Fibroblast of lung (primary cell): Measurements from ENCODE around the gene TADA2A. TPM values are rescaled to one million over a fixed set of nuclear protein-coding genes. Genes with fewer than 3 reads are reported as not detected.

ENCODE experiments used
- DNase-seq, 2 donors: peaks; one replicate each; pipeline versions ENCODE4 v3.0.0 to v3.0.0-alpha.2; 2010; ENCODE audit warnings: low read depth in 2 of 2
- H2AFZ ChIP-seq: 2 replicates; pipeline ENCODE4 v1.5.1; 2012; ENCODE audit warnings: low read length, control low read depth, inconsistent platforms
- H3K27ac ChIP-seq: 2 replicates; pipeline ENCODE4 v1.5.1; 2011; ENCODE audit warnings: low read length, control low read depth; ENCODE audit not compliant: insufficient read depth
- H3K27me3 ChIP-seq: 2 replicates; pipeline ENCODE4 v1.5.1; 2011; ENCODE audit warnings: mild to moderate bottlenecking, low read length; ENCODE audit not compliant: control insufficient read depth, insufficient read depth
- H3K36me3 ChIP-seq: 2 replicates; pipeline ENCODE4 v1.5.1; 2011; ENCODE audit warnings: low read length; ENCODE audit not compliant: control insufficient read depth, insufficient read depth
- H3K4me1 ChIP-seq: 2 replicates; pipeline ENCODE4 v1.5.1; 2011; ENCODE audit warnings: low read length; ENCODE audit not compliant: control insufficient read depth, insufficient read depth; ENCODE audit errors: extremely low read depth
- H3K4me2 ChIP-seq: 2 replicates; pipeline ENCODE4 v1.5.1; 2011; ENCODE audit warnings: low read length, control low read depth; ENCODE audit not compliant: insufficient read depth; ENCODE audit errors: extremely low read depth
- H3K4me3 ChIP-seq, 4 experiments: fragments of 200-600 bp in 1 of 4; sonication (generic) in 1 of 4; replicated peaks in 1 of 4; 2 replicates each; pipeline ENCODE4 v1.5.1; 2011 to 2016; ENCODE audit warnings: low read length in 4 of 4, low read depth in 3 of 4, mild to moderate bottlenecking in 3 of 4, control low read depth in 2 of 4, inconsistent platforms in 1 of 4, mixed read lengths in 1 of 4; ENCODE audit not compliant: insufficient read depth in 1 of 4; ENCODE audit errors: control extremely low read depth in 1 of 4
- H3K79me2 ChIP-seq: 2 replicates; pipeline ENCODE4 v1.5.1; 2012; ENCODE audit warnings: mild to moderate bottlenecking, low read length, inconsistent platforms; ENCODE audit not compliant: control insufficient read depth, insufficient read depth
- H3K9ac ChIP-seq: 2 replicates; pipeline ENCODE4 v1.5.1; 2011; ENCODE audit warnings: mild to moderate bottlenecking, low read length, control low read depth; ENCODE audit not compliant: insufficient read depth
- H3K9me3 ChIP-seq: 2 replicates; pipeline ENCODE4 v1.5.1; 2012; ENCODE audit warnings: low read depth, low read length; ENCODE audit not compliant: control insufficient read depth, insufficient read depth
- H4K20me1 ChIP-seq: 2 replicates; pipeline ENCODE4 v1.5.1; 2011; ENCODE audit warnings: low read length; ENCODE audit not compliant: control insufficient read depth, insufficient read depth; ENCODE audit errors: extremely low read depth
- EZH2 ChIP-seq: IDR thresholded peaks from 2 replicates; pipeline ENCODE4 v1.5.1; 2012; ENCODE audit warnings: low read length, control low read depth, mild to moderate bottlenecking; ENCODE audit errors: missing control alignments
- polyA plus RNA-seq, 2 donors: library from polyadenylated mRNA; depleted of rRNA in 1 of 2; stranded (reverse) in 1 of 2; unstranded in 1 of 2; fragments of >200 nt; gene quantifications; 2 replicates each; pipeline ENCODE4 v1.2.1, GENCODE V29; 2011 to 2012; ENCODE audit warnings: missing spikeins in 1 of 2
- total RNA-seq: library from RNA; depleted of rRNA; stranded (reverse); fragments of >200 nt; gene quantifications from 2 replicates; pipeline ENCODE4 v1.2.1, GENCODE V29; 2014
- TF ChIP-seq, protein P1 (sequence below), 2 donors: IDR thresholded peaks in 1 of 2; conservative IDR thresholded peaks in 1 of 2; 1 replicate in 1 of 2; 2 replicates in 1 of 2; pipeline ENCODE4 v1.5.1; 2011 to 2012; ENCODE audit warnings: low read length in 2 of 2, control low read depth in 1 of 2, inconsistent platforms in 1 of 2, low read depth in 1 of 2, mild to moderate bottlenecking in 1 of 2

The TADA2A gene
- total and polyA plus RNA-seq, 2 donors (not counting 1 experiment from before 2014, with no cell fraction given): 18.7 to 23.9 TPM

- Histone ChIP-seq H3K4me2 (peak overlapping the region; percentile 99), H3K4me1 (peaks cover 18% of the 10 kb centered on the region), H4K20me1 (no peaks in the 10 kb centered on the region), H3K27ac (peak overlapping the region; percentile 99), H3K79me2 (peaks cover 30% of the 10 kb centered on the region), H3K4me3 (peak overlapping the region; percentile 62 to 92 (median 86)), H3K36me3 (no peaks in the 10 kb centered on the region), H2AFZ (no peak overlapping the region), H3K9ac (peak overlapping the region; percentile 99), H3K9me3 (no peaks in the 10 kb centered on the region), H3K27me3 (no peaks in the 10 kb centered on the region)
- TF ChIP-seq EZH2: no peak
- TF ChIP-seq, protein P1, sequence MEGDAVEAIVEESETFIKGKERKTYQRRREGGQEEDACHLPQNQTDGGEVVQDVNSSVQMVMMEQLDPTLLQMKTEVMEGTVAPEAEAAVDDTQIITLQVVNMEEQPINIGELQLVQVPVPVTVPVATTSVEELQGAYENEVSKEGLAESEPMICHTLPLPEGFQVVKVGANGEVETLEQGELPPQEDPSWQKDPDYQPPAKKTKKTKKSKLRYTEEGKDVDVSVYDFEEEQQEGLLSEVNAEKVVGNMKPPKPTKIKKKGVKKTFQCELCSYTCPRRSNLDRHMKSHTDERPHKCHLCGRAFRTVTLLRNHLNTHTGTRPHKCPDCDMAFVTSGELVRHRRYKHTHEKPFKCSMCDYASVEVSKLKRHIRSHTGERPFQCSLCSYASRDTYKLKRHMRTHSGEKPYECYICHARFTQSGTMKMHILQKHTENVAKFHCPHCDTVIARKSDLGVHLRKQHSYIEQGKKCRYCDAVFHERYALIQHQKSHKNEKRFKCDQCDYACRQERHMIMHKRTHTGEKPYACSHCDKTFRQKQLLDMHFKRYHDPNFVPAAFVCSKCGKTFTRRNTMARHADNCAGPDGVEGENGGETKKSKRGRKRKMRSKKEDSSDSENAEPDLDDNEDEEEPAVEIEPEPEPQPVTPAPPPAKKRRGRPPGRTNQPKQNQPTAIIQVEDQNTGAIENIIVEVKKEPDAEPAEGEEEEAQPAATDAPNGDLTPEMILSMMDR (conservative IDR thresholded peaks at IDR 0.05 in 1 of 2, IDR thresholded peaks at IDR 0.05 in 1 of 2; ENCODE audit: low read depth in 1 of 2, low read length in 2 of 2): no peak
- peak; percentile 97 to 98 for DNase-seq
Measured at GRCh38 chr17:37488009-37488604, 81.4 kb downstream of the TADA2A start.

DNA sequence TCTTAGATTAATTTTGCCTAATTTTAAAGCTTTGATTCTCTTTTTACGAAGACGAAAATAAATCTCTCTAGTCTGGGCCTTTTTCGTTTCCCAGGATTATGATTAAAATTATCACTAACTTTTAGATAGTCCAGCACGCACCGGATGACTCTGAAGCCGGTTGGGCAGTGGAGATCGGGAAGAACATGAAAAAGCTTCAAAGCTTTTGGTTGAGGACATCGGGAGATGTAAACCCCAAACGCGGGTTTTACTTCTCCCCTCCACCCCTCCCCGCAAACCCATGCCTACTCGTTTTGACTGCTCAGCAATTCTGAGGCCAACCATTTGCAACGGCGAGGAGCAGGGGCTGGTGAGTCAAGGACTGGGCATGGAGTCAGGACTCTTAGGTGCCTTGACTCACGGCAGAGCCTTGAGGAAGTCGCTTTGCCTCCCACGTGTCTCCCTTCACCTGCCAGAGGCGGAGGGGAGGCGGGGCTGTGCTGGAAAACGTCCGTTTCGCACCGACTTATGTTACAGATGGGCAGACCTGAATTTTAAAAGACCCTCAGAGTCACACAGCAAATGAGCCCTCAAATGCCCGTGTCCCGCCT is 82.0 kb downstream of the TADA2A start:
- Histone ChIP-seq H3K9ac (peak overlapping the region; percentile 99), H3K4me2 (peak overlapping the region; percentile 99), H3K27ac (peak overlapping the region; percentile 99), H3K36me3 (no peaks in the 10 kb centered on the region), H3K4me3 (peak overlapping the region; percentile 62 to 92 (median 86)), H2AFZ (no peak overlapping the region), H3K4me1 (peaks cover 16% of the 10 kb centered on the region), H4K20me1 (no peaks in the 10 kb centered on the region), H3K79me2 (peaks cover 34% of the 10 kb centered on the region), H3K9me3 (no peaks in the 10 kb centered on the region), H3K27me3 (no peaks in the 10 kb centered on the region)
- TF ChIP-seq EZH2: no peak
- TF ChIP-seq, protein P1 (conservative IDR thresholded peaks at IDR 0.05 in 1 of 2, IDR thresholded peaks at IDR 0.05 in 1 of 2; ENCODE audit: low read depth in 1 of 2, low read length in 2 of 2): no peak
- peak; percentile 94 to 97 for DNase-seq

DNA sequence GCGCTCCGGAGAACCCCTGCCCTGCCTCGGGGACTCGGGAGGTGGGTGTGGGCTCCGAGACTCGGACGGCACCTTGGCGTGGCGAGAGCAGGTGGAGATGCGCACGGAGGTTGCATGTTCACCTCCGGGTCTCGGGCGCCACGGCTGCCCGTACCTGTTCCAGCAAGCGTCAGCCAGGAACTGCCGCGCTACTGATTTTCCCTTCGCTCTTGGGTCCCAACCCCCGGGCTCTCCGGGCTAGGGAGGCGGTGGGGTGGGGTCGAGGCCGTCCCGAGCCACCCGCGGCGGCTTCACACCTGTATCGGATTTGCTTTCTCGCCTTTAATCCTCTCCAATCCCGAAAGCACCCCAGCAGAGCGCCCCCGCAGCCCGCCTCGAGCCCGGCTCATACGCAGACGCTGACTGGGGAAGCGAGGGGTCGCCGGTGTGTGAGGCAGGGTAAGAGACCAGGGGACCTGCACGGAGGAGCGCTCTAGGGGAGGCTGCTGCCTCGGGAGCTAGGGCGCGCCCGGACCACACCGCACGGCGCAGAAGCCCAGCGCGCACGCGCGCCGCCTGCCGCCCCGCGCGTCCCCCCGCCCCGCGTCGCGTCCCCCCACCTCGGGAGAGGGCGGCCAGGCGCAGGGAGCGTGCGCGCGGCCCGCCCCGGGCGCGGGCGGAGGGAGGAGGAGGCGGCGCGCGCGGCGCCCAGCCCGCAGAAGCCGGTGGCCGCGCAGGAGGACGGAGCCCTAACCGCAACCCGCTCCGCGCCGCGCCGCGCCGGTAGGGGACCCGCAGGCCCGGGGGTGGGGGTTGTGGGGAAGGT is 82.7 kb downstream of the TADA2A start, which contains the start of gene DUSP14:
Gene DUSP14, plus strand, starts transcription at position 695 of the 805 bp plus-strand sequence. CDS start 22,382 bp downstream, outside the sequence.
- peak within 1 kb of the TSS; percentile 99 for H3K27ac ChIP-seq
- TF ChIP-seq, protein P1 (conservative IDR thresholded peaks at IDR 0.05 in 1 of 2, IDR thresholded peaks at IDR 0.05 in 1 of 2; ENCODE audit: low read depth in 1 of 2, low read length in 2 of 2): no peak
- no peak for TF ChIP-seq EZH2
- peak within 1 kb of the TSS; percentile 99 for H3K9ac ChIP-seq
- H3K4me3 ChIP-seq: peak within 1 kb of the TSS; percentile 82 to 92 (median 87)
- H2AFZ ChIP-seq: no peak within 1 kb of the TSS
- no peaks in the 10 kb centered on the region for H3K9me3 ChIP-seq
- H4K20me1 ChIP-seq: no peaks in the 10 kb centered on the region
- H3K79me2 ChIP-seq: peaks cover 40% of the 10 kb centered on the region
- peak; percentile 75 for DNase-seq
- no peaks in the 10 kb centered on the region for H3K27me3 ChIP-seq
- H3K4me1 ChIP-seq: peaks cover 18% of the 10 kb centered on the region
- no peaks in the 10 kb centered on the region for H3K36me3 ChIP-seq
- peak within 1 kb of the TSS; percentile 99 for H3K4me2 ChIP-seq
